Measurements from ENCODE around the gene SYCP2L.
"Not testable (repeated sequence)": the region's sequence is repeated elsewhere in the genome, so short reads cannot be mapped to it uniquely, and the experiment has no call there.

GRCh38 chr6:10882253-10882630 lies 4.6 kb upstream of the SYCP2L start:
- not testable (repeated sequence) for TF ChIP-seq TAF1 (IDR thresholded peaks at IDR 0.05; ENCODE audit: low read depth, low read length); CTCF (IDR thresholded peaks at IDR 0.05; ENCODE audit: control extremely low read depth in 1 of 3, insufficient read depth in 1 of 3, low read depth in 1 of 3, low read length in 3 of 3); POLR2AphosphoS5 (IDR thresholded peaks at IDR 0.05; ENCODE audit: low read depth, low read length); JUN (IDR thresholded peaks at IDR 0.05; ENCODE audit: low read depth, low read length)
